Stimulated activated CD8-positive, alpha-beta memory T cell treated with anti-CD3 and anti-CD28 coated beads, Interleukin-4, amount 100 ng/mL, for 48 hours (primary cell): ENCODE results near the gene CYFIP2.
"Not testable (repeated sequence)": the region's sequence is repeated elsewhere in the genome, so short reads cannot be mapped to it uniquely, and the experiment has no call there.

ENCODE experiments used
- DNase-seq: peaks from one replicate; pipeline ENCODE4 v3.0.0-alpha.2; 2020

Gene CYFIP2

DNA sequence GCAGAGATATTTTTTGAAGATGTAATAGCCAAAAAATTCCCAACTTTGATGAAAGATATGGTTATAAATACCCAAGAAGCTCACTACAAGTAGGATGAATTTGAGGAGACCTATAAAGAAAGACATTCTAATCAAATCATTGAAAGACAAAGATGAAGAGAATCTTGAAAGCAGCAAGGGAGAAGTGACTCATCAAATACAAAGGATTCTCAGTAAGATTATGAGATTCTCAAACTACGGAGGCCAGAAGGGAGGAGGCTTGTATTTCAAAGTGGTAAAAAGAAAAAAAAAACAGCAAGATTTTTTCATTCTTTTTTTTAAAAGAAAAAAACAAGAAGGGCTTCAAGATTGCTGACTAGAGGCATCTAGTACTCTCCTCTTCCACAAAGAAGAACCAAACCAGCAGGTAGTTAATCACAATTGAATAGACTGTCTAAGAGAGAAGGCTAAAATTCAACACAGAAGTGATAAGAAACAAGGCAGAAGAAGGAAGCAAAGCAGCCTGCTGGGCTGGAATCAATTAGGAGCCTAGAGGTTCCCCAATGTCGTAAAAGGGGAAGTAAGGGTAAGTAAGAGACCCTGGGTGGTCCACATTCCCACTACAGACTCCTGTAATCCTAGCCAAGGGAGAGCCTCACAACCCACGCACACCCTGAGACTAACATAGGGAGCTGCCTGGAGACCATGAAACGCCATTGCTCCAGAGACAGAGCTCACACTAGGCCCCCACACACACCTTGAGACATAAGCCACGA is 135.0 kb downstream of the CYFIP2 start:
- DNase-seq, result no peak

- DNase-seq, result no peak
Measured at GRCh38 chr5:157415838-157416237, 149.9 kb downstream of the CYFIP2 start.

DNA sequence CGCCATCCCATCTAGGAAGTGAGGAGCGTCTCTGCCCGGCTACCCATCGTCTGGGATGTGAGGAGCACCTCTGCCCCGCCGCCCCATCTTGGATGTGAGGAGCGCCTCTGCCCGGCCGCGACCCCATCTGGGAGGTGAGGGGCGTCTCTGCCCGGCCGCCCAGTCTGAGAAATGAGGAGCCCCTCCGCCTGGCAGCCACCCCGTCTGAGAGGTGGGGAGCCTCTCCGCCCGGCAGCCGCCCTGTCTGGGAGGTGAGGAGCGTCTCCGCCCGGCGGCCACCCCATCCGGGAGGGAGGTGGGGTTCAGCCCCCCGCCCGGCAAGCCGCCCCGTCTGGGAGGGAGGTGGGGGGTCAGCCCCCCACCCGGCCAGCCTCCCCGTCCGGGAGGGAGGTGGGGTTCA is 153.6 kb downstream of the CYFIP2 start:
- DNase-seq, result not testable (repeated sequence)

GRCh38 chr5:157429920-157430319 is 164.0 kb downstream of the CYFIP2 start:
- DNase-seq, result not testable (repeated sequence)

DNA sequence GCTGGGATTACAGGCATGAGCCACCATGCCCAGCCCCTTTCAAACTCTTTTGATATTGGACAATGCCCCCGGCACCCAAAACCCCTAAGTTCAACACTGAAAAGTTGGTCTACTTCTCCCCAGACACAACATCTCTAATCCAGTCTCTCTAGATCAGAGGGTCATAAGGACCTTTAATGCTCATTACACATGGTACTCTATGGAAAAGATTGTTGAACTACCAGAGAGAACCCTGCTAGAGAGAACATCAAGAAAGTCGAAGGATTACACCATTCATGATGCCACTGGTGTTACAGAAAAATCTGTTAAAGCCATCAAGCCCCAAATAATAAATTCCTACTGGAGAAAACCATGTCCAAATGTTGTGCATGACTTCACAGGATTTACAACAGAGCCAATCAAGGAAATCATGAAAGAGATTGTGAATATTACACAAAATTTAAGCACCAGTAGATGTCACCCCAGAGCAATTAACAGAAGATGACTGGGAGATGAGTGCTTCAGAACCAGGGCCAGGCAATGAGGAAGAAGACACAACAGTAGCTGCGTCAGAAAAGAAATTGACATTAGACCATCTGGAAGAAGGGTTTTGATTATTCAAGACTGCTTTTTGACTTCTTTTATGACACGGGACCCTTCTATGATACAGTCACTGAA is 165.7 kb downstream of the CYFIP2 start:
- DNase-seq, result no peak

DNA sequence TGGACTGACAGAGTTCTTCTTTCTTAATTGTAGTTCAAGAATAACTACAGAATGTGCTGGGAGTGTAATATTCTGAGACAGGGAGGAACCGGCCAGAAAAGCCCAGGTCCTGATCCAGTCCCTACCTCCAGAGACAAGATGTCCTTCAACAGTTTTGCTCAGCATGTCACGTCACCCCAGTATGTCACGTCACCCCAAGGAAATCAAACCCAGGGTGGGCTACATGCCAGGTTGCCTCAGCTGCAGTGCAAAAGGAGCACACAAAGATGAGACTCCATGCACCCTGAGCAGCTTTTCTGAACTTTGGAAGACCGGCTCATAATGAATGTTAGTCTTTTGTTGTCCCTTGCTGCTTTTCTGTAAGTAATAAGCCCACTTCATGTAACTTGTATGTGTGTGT is 168.2 kb downstream of the CYFIP2 start:
- DNase-seq, result no peak

- no peak for DNase-seq
Measured at GRCh38 chr5:157443041-157443549, 177.2 kb downstream of the CYFIP2 start.

DNA sequence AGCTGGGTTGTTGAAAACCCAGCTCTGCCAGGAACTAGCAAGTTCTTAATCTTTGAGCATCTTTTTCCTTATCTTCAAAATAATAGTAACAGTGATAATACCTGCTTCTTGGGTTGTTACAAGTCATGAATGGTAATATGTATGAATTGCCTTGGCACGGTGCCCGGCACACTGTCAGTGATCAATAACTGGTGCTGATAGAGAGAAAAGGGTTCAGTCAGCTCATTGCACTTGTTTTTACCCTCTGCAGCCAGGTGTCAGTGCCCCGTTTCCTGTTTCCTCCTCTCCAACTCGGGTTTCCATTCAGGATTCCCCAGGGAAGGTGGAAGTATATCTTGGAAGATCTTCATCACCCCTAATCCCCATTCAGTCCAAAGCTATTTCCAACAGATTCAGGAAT is 178.3 kb downstream of the CYFIP2 start:
- no peak for DNase-seq
